GM19452 (cell line): ENCODE measurements around the gene TAF4.

Experiments used
- ATAC-seq: cut with Tn5 transposase; IDR thresholded peaks from one replicate; pipeline ENCODE4 v1.9.1; 2021; ENCODE audit not compliant: unreplicated experiment

Gene TAF4

DNA sequence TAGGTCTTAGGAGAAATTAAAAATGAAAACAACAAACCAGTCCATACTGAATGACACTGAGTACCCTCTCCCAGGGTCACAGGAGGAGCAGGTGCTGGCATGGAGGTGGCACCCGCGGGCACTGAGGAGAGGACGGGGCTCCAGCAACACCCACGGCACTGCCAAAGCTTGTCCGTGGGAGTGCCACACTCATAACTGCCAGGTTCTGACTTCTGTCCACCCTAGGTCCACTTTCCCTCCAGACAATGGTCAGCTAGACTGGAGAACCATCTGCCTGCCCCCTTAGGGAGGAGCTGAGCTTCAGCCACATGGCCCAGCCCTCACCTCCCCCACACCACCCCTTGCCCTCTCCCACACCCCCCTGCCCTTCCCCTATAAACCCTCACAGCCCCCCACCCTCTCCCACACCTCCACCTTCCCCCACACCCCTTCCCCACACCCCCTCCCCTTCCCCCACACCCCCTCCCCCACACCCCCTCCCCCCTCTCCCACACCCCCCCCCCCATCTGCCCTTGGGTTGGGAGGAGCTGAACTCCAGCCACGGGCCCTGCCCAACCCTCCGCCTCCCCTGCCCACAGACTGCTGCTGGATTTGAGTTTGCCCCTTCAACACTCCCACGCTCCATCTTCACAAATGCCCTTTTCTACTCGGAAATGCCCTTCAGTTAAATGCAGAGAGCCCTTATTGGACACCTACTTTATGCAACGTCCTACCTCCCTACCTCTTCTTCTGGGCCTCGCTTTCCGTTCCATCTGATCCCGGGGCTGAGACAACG lies 129.6 kb downstream of the TAF4 start:
- ATAC-seq: no peak

DNA sequence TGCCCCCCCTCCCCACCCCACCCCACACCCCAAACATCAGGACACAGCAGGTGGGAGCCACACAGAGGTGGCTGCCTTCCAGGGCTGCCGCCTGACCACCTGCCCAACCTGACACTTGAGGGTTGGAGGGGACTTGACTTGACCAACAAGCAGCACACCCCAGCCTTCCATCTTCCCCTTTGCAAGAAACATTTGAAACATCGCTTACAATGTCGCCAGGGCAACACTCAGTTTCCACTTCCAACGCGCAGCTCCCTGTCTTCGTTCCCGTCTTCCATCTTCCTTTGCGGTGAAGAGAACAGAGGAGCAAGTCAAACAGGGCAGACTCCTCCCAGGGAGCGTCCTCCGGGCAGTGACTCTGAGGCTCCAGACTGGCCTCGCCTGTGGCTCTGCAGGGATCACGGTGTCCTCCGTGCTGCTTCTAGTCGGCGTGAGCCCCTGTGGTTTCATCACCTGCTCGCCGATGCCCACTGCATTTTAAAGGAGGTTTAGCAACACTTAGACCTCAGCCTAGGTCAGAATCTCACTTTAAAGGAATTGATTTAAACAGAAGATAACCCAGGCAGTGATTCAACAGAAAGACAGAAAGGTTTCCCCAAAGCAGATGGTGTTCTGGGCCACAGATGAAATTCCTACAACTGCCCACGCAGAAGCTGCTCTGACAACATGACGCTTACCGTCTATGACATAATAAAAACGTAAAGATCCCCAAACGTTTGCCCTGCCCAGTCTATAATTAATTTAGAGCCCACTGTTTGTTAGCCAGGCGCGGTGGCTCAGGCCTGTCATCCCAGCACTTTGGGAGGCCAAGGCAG lies 130.8 kb downstream of the TAF4 start:
- ATAC-seq: no peak

DNA sequence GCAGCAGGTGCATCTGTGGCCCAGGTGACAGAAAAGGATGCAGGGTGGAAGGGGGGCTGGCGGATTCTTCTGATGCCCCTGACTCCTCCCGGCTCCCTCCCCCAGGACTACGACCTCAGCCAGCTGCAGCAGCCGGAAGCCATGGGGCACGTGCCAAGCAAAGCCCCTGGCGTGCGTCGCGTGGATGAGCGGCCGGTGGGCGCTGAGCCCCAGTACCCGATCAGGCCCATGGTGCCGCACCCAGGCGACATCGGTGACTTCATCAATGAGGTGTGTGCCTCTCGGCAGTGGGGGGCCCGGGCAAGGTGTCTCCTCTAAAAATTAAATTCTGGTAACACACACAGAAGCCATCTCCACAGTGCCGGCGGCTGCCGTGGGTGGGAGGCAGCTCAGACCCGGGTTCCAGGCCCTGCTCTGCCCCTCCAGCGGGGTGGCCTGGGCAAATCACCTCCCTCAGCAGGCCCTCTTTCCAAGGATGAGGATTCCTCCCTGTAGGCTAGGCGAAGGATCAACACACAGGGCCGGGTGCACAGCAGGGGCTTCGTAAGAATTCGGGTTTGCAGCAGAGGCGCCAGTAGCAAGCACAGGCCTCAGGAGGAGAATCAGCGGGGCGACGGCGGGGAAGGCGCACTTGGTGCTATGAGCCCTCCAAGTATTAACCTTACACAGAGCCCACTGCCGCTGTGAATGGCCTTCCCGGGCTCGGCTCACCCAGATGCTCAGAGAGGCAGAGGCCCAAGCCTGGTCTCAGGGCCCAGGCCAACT lies 131.5 kb downstream of the TAF4 start:
- ATAC-seq: no peak

DNA sequence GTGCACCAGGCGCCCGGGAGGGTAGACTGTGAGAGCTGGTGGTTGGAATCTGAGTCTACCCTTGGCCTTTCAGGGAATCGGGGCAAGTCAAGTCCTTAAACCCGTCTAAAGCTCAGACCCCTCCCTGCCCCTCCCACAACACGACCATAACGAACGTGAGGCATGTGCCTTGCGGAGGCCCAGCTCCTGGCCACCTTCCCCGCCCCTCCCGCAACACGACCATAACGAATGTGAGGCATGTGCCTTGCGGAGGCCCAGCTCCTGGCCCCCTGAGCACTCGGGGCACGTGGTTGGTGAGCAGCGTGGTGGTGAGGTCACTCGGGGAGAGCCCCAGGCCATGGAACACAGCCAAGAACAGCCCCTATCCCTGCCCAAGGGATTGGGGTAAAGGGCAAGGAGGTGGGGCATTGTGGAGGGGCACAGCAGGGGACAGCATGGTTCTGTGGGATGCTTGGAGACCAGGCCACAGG lies 132.2 kb downstream of the TAF4 start:
- no peak for ATAC-seq

DNA sequence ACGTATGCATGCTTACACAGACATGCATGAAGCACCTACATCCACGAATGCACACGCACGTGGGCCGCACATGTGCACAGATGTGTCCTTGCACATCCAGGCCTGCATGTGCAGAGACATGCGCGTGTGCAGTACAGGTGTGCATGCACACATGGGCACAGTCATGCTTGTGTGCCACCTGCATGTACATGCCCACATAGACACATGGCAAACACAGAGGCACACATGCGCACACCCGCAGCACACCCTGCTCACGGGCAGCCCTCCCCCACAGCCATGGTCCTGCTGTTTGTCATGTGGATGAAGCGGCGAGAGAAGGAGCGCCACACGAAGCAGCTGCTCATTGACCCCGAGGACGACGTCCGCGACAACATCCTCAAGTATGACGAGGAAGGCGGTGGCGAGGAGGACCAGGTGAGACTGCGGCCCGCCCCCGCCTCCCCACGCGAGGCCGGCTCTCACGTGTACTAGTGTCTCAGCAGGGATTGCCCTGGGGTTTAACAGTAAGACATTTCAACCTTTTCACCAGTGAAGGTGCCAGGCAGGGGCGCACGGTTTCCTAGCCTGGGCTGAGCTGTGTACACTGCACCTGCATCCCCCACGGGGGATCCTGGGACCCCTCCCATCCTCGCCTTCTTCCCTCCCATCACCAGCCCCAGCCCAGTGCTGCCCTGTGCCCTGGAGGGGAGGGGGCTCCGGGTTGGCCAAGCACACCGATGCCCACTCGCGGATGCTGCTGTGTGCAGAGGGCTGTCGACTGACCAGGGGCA lies 132.8 kb downstream of the TAF4 start:
- ATAC-seq: no peak

DNA sequence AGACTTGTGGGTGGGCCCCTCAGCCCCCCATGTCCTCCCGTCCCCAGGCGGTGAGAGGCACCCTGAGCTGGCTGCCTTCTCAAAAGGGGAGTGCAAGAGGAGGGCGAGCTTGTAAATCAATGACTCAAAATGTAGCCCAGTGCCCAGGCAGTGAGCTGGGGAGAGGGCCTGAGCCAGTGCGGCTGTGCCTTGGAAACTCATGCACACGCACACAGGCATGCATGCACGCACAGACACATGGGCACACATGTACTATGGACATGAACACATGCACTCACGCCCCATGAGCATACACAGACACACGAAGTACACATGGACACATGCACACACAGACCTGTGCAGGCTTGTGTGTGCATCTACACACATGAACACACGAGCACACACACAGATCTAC lies 133.5 kb downstream of the TAF4 start:
- no peak for ATAC-seq

DNA sequence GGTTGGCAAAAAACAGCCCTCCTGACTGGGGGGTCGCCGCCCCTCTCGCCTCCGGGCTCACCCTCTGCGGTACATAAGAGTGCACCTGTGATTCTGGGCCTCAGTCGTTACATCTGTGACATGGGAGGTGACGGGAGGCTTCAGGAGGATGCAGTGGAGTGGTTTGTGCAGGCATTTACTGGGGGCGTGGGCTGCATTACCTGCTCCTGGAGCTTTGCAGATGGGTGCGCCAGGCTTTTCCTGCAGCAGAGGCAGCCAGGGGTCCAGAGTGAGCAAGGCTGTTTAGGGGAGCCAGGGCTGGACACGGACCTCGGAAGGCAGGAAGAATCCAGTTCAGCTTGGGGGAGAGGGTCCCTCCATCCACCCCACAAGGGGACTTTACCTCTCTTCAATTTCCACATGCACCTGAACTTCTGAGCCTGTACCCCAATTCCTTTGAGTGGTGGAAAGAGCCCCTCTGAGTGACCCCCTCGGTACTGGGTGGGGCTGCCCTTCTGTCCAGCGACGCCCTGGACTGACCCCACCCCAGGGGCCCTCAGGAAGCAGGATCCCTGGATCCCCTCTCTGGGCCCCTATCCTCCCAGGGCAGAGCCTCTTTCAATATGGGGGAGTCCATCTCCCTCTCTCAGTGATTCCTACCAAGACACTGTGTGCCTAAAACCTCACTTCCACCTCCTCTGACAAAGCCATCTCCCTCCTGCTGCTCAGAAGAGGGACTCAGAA lies 134.0 kb downstream of the TAF4 start:
- ATAC-seq: no peak

DNA sequence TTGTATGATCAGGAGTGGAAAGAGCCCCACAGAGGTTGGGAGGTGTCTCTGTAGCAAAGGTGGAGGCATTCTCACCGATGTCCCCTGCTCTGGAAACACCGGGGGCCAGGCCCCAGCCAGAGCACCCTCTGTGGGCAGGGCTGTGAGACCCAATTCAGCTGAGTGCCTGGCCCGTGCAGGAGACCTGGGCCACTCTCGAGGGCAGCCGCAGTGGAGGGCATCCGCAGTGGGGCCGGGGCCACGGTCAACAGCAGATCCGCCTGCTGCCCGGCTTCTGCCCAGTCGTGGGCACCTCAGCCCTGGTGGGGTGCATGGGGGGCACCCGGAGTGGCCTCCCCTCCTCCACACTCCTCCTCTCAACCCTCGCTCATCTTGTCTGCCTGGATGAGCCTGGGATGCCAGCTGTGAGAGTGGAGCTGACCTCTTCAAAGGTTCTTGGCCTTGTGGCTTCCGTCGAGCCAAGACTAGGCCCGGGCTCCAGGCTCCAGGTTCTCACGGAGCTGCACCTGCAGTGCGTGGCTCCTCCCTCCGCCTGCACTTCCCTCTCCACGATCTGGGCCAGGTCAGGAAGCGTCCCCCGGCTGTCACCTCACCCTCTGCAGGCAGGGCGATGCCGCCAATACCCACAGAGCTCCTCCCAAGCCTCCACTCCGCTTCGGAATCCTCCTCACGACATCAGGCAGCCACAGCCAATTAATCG lies 134.8 kb downstream of the TAF4 start:
- ATAC-seq: no peak

DNA sequence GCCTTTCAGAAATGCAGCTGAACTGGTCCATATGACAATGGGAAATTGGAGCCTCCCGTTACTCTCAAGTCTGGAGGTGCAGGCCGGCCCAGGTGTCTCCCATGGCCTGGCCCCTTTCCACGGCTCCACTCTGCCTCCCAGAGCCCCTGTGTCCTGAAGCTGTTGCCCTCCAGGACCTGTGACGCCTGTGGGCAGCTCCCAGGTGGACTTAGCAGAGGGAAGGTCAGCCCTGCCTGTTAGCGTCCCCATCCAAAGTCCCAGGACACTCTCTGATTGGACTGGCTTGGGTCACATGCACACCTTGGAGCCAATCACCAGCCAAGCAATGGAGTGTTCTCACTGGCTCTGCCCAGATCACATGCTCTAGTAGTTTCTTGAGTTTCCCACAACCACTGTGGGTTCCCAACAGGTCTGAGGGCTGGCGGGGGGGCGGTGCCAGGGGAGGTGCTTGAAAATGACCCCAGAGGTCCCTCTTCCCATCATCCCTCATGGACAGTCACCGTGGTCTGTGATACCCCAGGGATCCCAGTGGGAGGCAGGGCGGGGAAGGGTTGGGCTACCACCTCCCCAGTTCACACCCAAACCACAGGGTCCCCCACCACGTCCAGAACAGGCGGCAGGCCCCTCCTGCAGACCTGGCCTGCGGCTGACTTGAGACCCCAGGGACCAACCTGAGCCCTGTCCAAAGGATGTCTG lies 135.6 kb downstream of the TAF4 start:
- ATAC-seq: no peak

DNA sequence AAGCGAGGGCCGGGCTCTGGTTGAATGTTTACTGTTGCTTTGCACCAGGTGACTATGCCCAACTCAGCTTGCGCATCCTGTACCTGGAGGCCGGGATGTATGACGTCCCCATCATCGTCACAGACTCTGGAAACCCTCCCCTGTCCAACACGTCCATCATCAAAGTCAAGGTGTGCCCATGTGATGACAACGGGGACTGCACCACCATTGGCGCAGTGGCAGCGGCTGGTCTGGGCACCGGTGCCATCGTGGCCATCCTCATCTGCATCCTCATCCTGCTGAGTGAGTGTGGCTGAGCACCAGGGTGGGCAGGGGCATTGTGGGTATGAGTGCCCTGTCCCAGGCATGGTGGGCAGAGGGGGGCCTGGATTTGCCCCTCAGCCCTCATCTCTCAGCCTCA lies 136.1 kb downstream of the TAF4 start:
- ATAC-seq: no peak

DNA sequence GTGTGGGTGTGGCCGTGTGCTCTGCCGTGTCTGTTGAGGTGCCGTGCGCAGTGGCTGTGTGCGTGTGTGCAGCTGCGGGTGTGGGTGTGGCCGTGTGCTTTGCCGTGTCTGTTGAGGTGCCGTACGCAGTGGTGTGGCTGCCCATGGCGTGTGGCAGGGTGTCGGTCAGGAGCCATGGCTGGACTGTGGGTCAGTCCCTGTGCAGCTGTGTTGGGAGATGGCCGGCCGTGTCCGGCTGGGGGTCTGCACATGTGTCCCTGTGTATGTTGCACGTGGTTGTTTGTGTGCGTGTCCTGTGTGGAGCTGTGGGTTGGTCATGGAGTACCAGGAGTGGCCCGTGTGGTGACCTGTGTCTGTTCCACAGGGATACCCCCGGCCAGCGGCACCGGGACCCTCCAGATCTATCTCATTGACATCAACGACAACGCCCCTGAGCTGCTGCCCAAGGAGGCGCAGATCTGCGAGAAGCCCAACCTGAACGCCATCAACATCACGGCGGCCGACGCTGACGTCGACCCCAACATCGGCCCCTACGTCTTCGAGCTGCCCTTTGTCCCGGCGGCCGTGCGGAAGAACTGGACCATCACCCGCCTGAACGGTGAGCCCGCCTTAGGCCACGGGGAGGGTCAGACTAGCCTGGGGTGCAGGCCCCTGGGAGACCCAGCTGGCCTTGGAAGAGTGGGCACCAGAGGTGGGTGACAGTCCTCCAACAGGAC lies 137.7 kb downstream of the TAF4 start:
- no peak for ATAC-seq

DNA sequence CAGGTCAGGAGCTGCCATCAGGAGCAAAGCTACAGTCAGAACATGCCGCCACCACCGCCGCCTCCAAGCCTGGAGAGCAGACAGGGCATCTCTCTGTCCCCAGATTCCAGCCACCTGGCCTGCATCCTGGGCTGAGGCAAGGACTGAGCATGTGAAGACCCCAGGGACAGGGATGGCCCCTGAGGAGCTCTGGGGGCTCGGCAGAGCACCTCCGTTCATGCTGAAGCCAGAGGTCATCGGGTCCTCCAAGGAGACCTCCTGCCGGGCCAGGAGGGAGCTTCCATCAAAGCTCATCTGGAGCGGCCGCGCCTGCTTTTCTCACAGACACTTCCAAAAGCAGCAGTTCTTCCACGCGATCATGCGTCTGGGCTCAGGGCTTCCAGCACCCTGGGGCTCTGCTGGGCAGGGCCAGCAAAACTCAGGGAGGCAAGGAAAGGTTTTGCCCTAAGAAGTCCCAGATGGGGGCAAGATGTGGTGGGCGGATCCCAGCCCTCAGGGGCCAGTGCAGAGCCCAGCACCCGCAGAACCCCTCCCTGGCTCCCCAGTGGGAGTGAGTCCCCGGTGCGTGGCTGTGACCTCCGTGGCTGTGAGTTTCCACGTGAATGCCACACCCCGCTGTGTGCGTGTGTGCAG lies 138.4 kb downstream of the TAF4 start:
- no peak for ATAC-seq

DNA sequence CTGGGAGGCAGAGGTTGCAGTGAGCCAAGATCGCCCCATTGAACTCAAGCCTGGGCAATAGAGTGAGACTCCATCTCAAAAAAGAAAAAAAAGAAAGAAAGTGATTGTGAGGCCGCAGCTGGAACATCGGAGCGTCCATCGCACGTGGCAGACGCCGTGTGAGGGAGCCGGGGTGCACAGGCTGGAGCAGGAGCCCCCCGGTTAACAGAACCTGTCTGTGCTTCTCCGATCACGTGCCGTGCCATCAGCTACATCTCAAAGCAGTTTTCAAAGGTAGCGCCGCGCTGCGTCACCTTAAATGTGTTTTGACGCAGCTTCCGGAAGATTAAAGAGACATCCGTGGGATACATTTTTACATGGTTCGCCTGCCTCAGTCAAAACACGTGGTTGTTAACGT lies 138.9 kb downstream of the TAF4 start:
- ATAC-seq: no peak

DNA sequence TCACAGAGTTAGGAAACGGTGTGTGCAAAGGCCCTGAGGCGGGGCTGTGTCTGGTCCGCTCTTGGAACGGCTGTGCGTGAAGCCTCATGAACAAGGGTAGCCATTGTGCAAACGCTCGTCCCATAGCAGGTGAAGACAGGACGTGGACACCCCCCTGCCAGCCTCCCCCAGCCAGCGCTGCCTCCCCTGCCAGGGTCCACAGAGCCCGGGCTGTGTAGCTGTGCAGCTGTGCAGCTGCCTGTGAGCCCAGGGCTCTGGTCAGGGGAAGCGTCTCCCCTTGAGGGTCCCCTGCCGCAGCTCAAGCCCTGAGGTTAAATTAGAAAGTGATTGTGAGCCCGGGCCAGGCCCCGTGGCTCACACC lies 139.4 kb downstream of the TAF4 start:
- no peak for ATAC-seq

DNA sequence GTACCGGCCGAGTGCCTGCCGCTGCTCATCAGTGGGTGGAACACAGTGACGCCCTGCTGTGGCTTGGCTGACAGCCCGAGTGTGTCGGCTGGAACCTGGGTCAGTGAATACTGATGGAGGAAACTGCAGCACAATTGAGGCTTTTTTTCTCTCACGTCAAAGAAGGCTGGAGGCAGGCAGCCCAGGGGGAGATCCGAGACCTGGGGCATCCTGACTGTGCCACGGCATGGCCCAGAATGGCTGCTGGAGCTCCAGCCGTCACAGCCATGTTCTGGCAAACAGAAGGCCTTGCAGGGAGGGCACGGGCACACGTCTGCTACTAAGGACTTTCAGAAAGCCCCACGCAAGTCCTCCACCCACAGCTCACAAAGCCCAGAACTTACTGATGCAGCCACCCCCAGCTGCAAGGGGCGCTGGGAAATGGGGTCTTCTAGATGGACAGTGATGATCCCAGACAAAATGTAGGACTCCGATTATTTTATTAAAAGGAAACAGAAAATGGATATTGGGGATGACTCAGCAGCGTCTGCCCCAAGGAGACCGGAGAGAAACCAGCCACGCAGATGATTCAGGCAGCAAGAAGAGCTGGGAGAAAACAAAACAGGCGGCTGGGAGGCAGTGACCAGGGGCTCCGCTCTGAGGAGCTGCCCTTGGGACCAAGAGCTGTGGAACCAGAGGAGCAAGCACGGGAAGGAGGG lies 140.0 kb downstream of the TAF4 start:
- ATAC-seq: no peak

DNA sequence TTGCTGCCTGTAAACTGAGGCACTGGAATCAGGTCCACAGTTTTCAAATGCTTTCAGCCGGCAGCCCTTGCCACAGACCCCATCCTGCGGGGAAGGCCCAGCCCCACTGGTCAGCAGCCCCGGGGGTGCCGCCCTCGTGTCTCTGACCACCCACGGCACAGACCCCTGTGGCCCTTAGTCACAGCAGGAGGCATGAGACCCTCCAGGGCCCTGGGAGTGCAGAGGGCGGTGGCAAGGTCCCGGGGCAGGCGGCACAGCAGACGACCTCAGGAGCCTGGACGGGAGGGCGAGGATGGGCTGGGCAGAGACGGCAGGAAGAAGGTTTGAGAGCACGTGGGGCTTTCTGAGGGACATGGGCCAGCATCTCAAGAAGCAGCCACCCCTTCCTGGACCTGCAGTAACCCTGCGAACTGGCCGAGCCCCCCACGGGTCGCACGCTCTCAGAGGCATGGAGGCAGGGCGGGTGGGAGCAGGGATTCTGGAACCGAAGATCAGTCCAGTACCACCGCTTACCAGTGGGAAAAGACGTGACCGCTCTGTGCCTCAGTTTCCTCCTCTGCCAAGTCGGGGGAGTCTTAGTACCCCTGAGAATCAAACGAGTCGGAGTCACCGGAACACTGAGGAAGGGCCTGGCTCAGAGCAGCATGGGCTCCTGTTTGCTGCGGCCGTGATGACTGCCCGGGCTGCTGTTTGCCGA lies 140.7 kb downstream of the TAF4 start:
- ATAC-seq: no peak
